22Rv1 (cell line): ENCODE data around the gene PPP4C.

Experiments used
- ZFX ChIP-seq: fragments of 450-650 bp; IDR thresholded peaks from 2 replicates; pipeline ENCODE4 v1.6.1; 2017; ENCODE audit warnings: antibody characterized with exemption, borderline replicate concordance
- TF ChIP-seq, protein P1 (sequence below): fragments of 450-650 bp; IDR thresholded peaks from 2 replicates; pipeline ENCODE4 v1.5.1; 2017; ENCODE audit warnings: mild to moderate bottlenecking

DNA sequence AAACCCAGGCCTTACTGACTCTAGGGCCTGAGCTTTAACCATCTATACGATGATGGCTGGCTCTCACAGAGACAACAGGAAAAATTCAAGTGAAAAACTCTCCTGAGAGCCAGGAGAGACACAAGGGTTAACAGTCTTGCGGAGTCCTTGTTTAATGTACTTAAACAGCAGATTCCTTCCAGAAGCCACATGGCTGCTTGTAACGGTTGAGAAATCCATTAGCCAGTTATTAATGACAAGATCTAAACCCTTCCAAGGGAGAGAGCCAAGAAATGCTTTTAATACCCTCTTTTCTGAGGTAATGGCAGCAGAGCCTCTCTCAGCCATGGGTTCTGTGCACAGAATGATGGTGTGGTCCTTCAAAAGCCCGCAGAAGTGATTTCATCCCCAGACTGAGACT is 15.4 kb upstream of the PPP4C start:
- no peak for TF ChIP-seq ZFX
- TF ChIP-seq, protein P1, sequence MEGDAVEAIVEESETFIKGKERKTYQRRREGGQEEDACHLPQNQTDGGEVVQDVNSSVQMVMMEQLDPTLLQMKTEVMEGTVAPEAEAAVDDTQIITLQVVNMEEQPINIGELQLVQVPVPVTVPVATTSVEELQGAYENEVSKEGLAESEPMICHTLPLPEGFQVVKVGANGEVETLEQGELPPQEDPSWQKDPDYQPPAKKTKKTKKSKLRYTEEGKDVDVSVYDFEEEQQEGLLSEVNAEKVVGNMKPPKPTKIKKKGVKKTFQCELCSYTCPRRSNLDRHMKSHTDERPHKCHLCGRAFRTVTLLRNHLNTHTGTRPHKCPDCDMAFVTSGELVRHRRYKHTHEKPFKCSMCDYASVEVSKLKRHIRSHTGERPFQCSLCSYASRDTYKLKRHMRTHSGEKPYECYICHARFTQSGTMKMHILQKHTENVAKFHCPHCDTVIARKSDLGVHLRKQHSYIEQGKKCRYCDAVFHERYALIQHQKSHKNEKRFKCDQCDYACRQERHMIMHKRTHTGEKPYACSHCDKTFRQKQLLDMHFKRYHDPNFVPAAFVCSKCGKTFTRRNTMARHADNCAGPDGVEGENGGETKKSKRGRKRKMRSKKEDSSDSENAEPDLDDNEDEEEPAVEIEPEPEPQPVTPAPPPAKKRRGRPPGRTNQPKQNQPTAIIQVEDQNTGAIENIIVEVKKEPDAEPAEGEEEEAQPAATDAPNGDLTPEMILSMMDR, result no peak
